Activated naive CD8-positive, alpha-beta T cell treated with anti-CD3 and anti-CD28 coated beads, Interleukin-2, amount 50 U/mL, for 24 hours (primary cell): ENCODE results near the gene PEAR1.

Experiments used
- ATAC-seq: fragments of 150-1000 bp; cut with Tn5 transposase; one replicate; pipeline ENCODE4 v1.10.0; 2021
- DNase-seq: peaks from one replicate; pipeline ENCODE4 v3.0.0; 2021
- H3K27ac Mint-ChIP-seq: one replicate; pipeline ENCODE4 v1.8.0; 2021; ENCODE audit warnings: mild to moderate bottlenecking, mixed read lengths
- H3K27me3 Mint-ChIP-seq: one replicate; pipeline ENCODE4 v1.8.0; 2021; ENCODE audit warnings: mixed read lengths
- H3K36me3 Mint-ChIP-seq: one replicate; pipeline ENCODE4 v1.8.0; 2021; ENCODE audit warnings: low read depth, mixed read lengths
- H3K4me1 Mint-ChIP-seq: one replicate; pipeline ENCODE4 v1.8.0; 2021; ENCODE audit warnings: mixed read lengths
- H3K4me3 Mint-ChIP-seq: one replicate; pipeline ENCODE4 v1.8.0; 2021; ENCODE audit warnings: mild to moderate bottlenecking, moderate library complexity, mixed read lengths
- H3K9me3 Mint-ChIP-seq: one replicate; pipeline ENCODE4 v1.8.0; 2021; ENCODE audit warnings: mixed read lengths

PEAR1 gene

GRCh38 chr1:156953571-156953970 lies 60.1 kb downstream of the PEAR1 start:
- Mint-ChIP-seq H3K4me1 (no peaks in the 10 kb centered on the region), H3K27ac (no peak overlapping the region), H3K4me3 (no peak overlapping the region), H3K27me3 (no peaks in the 10 kb centered on the region), H3K9me3 (no peaks in the 10 kb centered on the region), H3K36me3 (peaks cover 2% of the 10 kb centered on the region)
- ATAC-seq (no peak), DNase-seq (no peak)

GRCh38 chr1:156956333-156956732 lies 62.8 kb downstream of the PEAR1 start:
- Mint-ChIP-seq H3K27me3 (no peaks in the 10 kb centered on the region), H3K36me3 (peaks cover 2% of the 10 kb centered on the region), H3K4me1 (no peaks in the 10 kb centered on the region), H3K9me3 (no peaks in the 10 kb centered on the region), H3K27ac (no peak overlapping the region), H3K4me3 (no peak overlapping the region)
- ATAC-seq, result no peak
- no peak for DNase-seq

GRCh38 chr1:156957634-156958033 lies 64.1 kb downstream of the PEAR1 start:
- Mint-ChIP-seq H3K27ac (no peak overlapping the region), H3K27me3 (no peaks in the 10 kb centered on the region), H3K36me3 (peaks cover 2% of the 10 kb centered on the region), H3K4me1 (peaks cover 8% of the 10 kb centered on the region), H3K9me3 (no peaks in the 10 kb centered on the region), H3K4me3 (no peak overlapping the region)
- ATAC-seq (no peak), DNase-seq (no peak)

- H3K4me3 Mint-ChIP-seq, result no peak overlapping the region
- ATAC-seq (no peak), DNase-seq (no peak)
- H3K36me3 Mint-ChIP-seq, result peaks cover 2% of the 10 kb centered on the region
- peaks cover 14% of the 10 kb centered on the region for H3K4me1 Mint-ChIP-seq
- H3K9me3 Mint-ChIP-seq, result no peaks in the 10 kb centered on the region
- no peak overlapping the region for H3K27ac Mint-ChIP-seq
- H3K27me3 Mint-ChIP-seq, result no peaks in the 10 kb centered on the region
Observed at GRCh38 chr1:156958247-156958714, 64.8 kb downstream of the PEAR1 start.

- Mint-ChIP-seq H3K27ac (no peak overlapping the region), H3K27me3 (no peaks in the 10 kb centered on the region), H3K4me3 (no peak overlapping the region), H3K4me1 (peaks cover 23% of the 10 kb centered on the region), H3K9me3 (no peaks in the 10 kb centered on the region), H3K36me3 (peaks cover 2% of the 10 kb centered on the region)
- ATAC-seq, result no peak
- no peak for DNase-seq
Observed at GRCh38 chr1:156959414-156959813, 65.9 kb downstream of the PEAR1 start.

- no peak overlapping the region for H3K4me3 Mint-ChIP-seq
- H3K36me3 Mint-ChIP-seq, result peaks cover 2% of the 10 kb centered on the region
- H3K27ac Mint-ChIP-seq, result no peak overlapping the region
- no peaks in the 10 kb centered on the region for H3K9me3 Mint-ChIP-seq
- DNase-seq (no peak), ATAC-seq (no peak)
- H3K27me3 Mint-ChIP-seq, result no peaks in the 10 kb centered on the region
- peaks cover 23% of the 10 kb centered on the region for H3K4me1 Mint-ChIP-seq
Observed at GRCh38 chr1:156959925-156960324, 66.4 kb downstream of the PEAR1 start.

GRCh38 chr1:156961709-156962108 lies 68.2 kb downstream of the PEAR1 start:
- H3K9me3 Mint-ChIP-seq, result no peaks in the 10 kb centered on the region
- DNase-seq (peak; percentile 29), ATAC-seq (peak; percentile 58)
- no peak overlapping the region for H3K4me3 Mint-ChIP-seq
- peaks cover 2% of the 10 kb centered on the region for H3K36me3 Mint-ChIP-seq
- H3K4me1 Mint-ChIP-seq, result peaks cover 23% of the 10 kb centered on the region
- no peak overlapping the region for H3K27ac Mint-ChIP-seq
- no peaks in the 10 kb centered on the region for H3K27me3 Mint-ChIP-seq

GRCh38 chr1:156963621-156964020 lies 70.1 kb downstream of the PEAR1 start:
- DNase-seq, result peak; percentile 29
- Mint-ChIP-seq H3K27ac (no peak overlapping the region), H3K36me3 (no peaks in the 10 kb centered on the region), H3K4me3 (peak overlapping the region; percentile 56), H3K4me1 (peaks cover 23% of the 10 kb centered on the region), H3K9me3 (no peaks in the 10 kb centered on the region), H3K27me3 (peaks cover 4% of the 10 kb centered on the region)
- peak; percentile 40 for ATAC-seq

- peaks cover 23% of the 10 kb centered on the region for H3K4me1 Mint-ChIP-seq
- no peak overlapping the region for H3K27ac Mint-ChIP-seq
- H3K27me3 Mint-ChIP-seq, result peaks cover 4% of the 10 kb centered on the region
- DNase-seq, result no peak
- no peak overlapping the region for H3K4me3 Mint-ChIP-seq
- no peaks in the 10 kb centered on the region for H3K9me3 Mint-ChIP-seq
- ATAC-seq, result no peak
- no peaks in the 10 kb centered on the region for H3K36me3 Mint-ChIP-seq
Observed at GRCh38 chr1:156964441-156964840, 70.9 kb downstream of the PEAR1 start.
